Esophagus muscularis mucosa (tissue), 4 donors: ENCODE measurements around the gene SDC1. TPM values are rescaled to one million over a fixed set of nuclear protein-coding genes. Genes with fewer than 3 reads are reported as not detected.

Experiments used
- DNase-seq: peaks from one replicate; pipeline ENCODE4 v3.0.0-alpha.2; 2017; ENCODE audit errors: extremely low spot score
- H3K27ac ChIP-seq, 4 donors: fragments of 200-600 bp; sonication (generic); replicated peaks in 1 of 4; 1 replicate in 3 of 4; 2 replicates in 1 of 4; pipeline ENCODE4 v1.5.1; 2016 to 2019; ENCODE audit warnings: mild to moderate bottlenecking in 1 of 4
- H3K27me3 ChIP-seq, 4 donors: fragments of 200-600 bp; sonication (generic); one replicate each; pipeline versions ENCODE4 v1.5.1 to v1.6.0; 2016 to 2019
- H3K36me3 ChIP-seq, 4 donors: fragments of 200-600 bp; sonication (generic); one replicate each; pipeline ENCODE4 v1.5.1; 2016 to 2019
- H3K4me1 ChIP-seq, 4 donors: fragments of 200-600 bp; sonication (generic); one replicate each; pipeline ENCODE4 v1.5.1; 2016 to 2019
- H3K4me3 ChIP-seq, 4 donors: fragments of 200-600 bp; sonication (generic); 1 replicate in 2 of 4; 2 replicates in 2 of 4; pipeline ENCODE4 v1.5.1; 2016 to 2019; ENCODE audit warnings: mild to moderate bottlenecking in 4 of 4, moderate library complexity in 1 of 4
- H3K9me3 ChIP-seq, 4 donors: fragments of 200-600 bp; sonication (generic); 1 replicate in 3 of 4; 2 replicates in 1 of 4; pipeline ENCODE4 v1.5.1; 2016 to 2019
- EP300 ChIP-seq: sonication (generic); formaldehyde crosslinking; IDR thresholded peaks from one replicate; pipeline ENCODE4 v1.6.1; 2017; ENCODE audit warnings: antibody characterized with exemption
- POLR2A ChIP-seq: fragments of 450-650 bp; IDR thresholded peaks from one replicate; pipeline ENCODE4 v1.6.1; 2017; ENCODE audit warnings: antibody characterized with exemption, moderate library complexity, mild to moderate bottlenecking, low read depth
- POLR2AphosphoS5 ChIP-seq, 2 donors: sonication (generic); formaldehyde crosslinking; IDR thresholded peaks; one replicate each; pipeline ENCODE4 v1.6.1; 2017; ENCODE audit warnings: antibody characterized with exemption in 2 of 2
- WGBS: methylation state at CpG from one replicate; pipeline ENCODE4 v1.1.5; 2018; 5-methylcytosine and 5-hydroxymethylcytosine counted together
- intact Hi-C: fragments of 100-400 bp; cut with DNase I; formaldehyde crosslinking; loops from one replicate; pipeline ENCODE4 v1.15.1; 2023
- total RNA-seq, 4 donors: library from RNA; depleted of rRNA; stranded (reverse); fragments of >200 nt; gene quantifications; one replicate each; pipeline versions ENCODE4 v1.1.0 to v1.2.1, GENCODE V29; 2016
- TF ChIP-seq, protein P1 (sequence below), 3 experiments: fragments of 200-600 bp in 2 of 3; fragments of 450-650 bp in 1 of 3; sonication (generic) in 2 of 3; IDR thresholded peaks; one replicate each; pipeline ENCODE4 v1.5.1; 2017 to 2019; ENCODE audit warnings: antibody characterized with exemption in 3 of 3, mild to moderate bottlenecking in 2 of 3, moderate library complexity in 1 of 3

Gene SDC1
- total RNA-seq, 4 donors from 2014 or later = 0.33 to 1.6 (median 0.47) TPM

DNA sequence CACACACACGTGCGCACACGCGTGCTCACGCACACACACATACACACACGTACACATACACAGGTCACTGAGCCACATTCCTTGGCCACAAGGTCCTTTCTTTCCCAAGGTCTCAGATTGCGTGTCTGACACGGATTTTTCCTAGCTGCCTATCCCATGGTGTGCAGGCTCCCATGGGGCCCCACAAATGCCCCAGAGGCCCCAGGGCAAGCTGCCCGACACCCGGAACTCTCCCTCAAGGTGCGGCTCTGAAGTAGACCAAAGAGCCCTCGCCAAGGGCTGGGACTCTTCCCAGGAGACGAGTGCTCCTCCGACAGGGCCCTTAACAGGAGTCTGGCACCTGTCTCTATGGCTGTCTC is 46.7 kb downstream of the SDC1 start:
- H3K36me3 ChIP-seq = no peaks in the 10 kb centered on the region
- H3K27ac ChIP-seq = no peak overlapping the region
- no peaks in the 10 kb centered on the region for H3K4me1 ChIP-seq
- DNase-seq = no peak
- H3K9me3 ChIP-seq = no peaks in the 10 kb centered on the region
- intact Hi-C loops = no loop called here
- 90% methylated on average over 6 of the region's 14 CpGs for WGBS
- no peak overlapping the region for H3K4me3 ChIP-seq
- TF ChIP-seq, protein P1, sequence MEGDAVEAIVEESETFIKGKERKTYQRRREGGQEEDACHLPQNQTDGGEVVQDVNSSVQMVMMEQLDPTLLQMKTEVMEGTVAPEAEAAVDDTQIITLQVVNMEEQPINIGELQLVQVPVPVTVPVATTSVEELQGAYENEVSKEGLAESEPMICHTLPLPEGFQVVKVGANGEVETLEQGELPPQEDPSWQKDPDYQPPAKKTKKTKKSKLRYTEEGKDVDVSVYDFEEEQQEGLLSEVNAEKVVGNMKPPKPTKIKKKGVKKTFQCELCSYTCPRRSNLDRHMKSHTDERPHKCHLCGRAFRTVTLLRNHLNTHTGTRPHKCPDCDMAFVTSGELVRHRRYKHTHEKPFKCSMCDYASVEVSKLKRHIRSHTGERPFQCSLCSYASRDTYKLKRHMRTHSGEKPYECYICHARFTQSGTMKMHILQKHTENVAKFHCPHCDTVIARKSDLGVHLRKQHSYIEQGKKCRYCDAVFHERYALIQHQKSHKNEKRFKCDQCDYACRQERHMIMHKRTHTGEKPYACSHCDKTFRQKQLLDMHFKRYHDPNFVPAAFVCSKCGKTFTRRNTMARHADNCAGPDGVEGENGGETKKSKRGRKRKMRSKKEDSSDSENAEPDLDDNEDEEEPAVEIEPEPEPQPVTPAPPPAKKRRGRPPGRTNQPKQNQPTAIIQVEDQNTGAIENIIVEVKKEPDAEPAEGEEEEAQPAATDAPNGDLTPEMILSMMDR (IDR thresholded peaks at IDR 0.05) = no peak
- no peak for TF ChIP-seq EP300
- no peak for TF ChIP-seq POLR2AphosphoS5 (IDR thresholded peaks at IDR 0.05)
- TF ChIP-seq POLR2A = no peak
- H3K27me3 ChIP-seq = no peaks in the 10 kb centered on the region

DNA sequence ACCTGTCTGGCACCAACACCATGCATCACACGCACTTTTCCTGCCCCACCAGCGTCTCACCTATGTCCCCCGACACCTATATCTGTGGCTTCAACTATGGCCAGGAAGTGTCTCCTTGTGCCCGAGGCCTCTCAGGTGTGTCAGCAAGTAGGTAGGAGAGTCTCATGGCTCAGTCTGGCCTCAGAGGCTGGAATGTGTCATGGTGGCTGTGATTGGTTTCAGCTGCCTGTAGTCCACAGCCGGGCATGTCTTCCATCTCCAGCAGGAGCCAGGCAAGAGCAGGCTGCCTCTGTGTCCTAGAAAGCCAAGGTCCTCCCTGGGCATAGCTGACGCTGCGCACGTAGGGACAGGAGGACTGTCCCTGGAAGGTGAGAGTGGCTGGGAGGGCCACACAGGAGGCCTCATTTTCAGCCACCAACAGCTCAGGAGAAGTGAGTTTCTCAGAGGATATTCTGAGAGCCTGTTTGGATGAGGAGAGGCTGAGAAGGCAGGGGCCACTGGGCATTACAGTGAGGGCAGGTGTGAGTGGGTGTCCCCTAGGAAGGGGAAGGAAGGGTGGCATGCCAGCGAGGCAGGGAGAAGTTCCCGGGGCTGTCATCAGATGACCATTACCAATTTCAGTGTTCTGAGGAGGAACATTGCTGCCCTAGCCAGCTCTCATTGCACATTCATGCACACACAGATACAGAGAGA is 47.2 kb downstream of the SDC1 start:
- WGBS = 83% methylated on average over 8 of the region's 10 CpGs
- DNase-seq = no peak
- Histone ChIP-seq H3K27me3 (no peaks in the 10 kb centered on the region), H3K27ac (no peak overlapping the region), H3K36me3 (no peaks in the 10 kb centered on the region), H3K9me3 (no peaks in the 10 kb centered on the region), H3K4me1 (no peaks in the 10 kb centered on the region), H3K4me3 (no peak overlapping the region)
- TF ChIP-seq POLR2AphosphoS5 (IDR thresholded peaks at IDR 0.05) (no peak), EP300 (no peak), POLR2A (no peak)
- TF ChIP-seq, protein P1 (IDR thresholded peaks at IDR 0.05) = no peak
- intact Hi-C loops = no loop called here

DNA sequence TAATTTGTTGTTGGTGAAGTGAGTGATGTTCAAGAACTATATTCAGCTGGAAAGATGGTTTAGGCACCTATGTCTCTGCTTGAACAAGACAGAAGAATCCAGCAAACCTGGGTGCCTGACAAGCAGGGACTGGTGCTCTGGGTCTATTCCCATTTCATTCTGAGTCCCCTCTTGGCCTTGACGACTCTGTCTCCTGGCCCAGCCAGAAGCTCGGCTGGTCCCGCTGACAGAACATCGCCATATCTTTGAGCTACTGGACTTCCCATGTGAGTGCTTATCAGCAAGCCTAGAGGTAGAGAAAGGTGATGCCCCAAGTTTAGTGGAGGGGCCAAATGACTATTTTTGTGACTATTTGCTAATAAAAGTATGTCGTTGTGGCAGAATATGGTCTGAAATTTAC is 48.2 kb downstream of the SDC1 start:
- H3K27ac ChIP-seq = no peak overlapping the region
- TF ChIP-seq POLR2A (no peak), POLR2AphosphoS5 (IDR thresholded peaks at IDR 0.05) (no peak), EP300 (no peak)
- TF ChIP-seq, protein P1 (IDR thresholded peaks at IDR 0.05) = no peak
- no peaks in the 10 kb centered on the region for H3K36me3 ChIP-seq
- H3K27me3 ChIP-seq = no peaks in the 10 kb centered on the region
- intact Hi-C loops = no loop called here
- no peak for DNase-seq
- H3K9me3 ChIP-seq = no peaks in the 10 kb centered on the region
- 90% methylated on average over 5 of the region's 5 CpGs for WGBS
- no peaks in the 10 kb centered on the region for H3K4me1 ChIP-seq
- H3K4me3 ChIP-seq = no peak overlapping the region

DNA sequence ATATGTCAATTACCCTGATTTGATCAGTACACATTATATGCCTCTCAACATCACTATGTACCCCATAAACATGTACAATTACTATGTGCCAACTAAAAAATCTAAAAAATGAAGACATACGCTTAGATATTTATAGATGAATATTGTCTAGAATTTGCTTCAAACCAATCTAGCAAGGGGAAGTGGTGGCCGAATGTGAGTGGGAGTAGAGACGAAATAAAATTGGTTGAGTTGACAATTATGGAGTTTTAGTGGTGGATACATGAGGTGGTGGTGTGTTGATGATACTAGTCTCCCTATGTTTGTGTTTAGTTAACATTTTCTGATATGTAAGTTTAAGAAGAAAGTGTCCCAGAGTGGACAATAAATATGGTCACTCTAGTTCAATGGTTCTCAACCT is 49.0 kb downstream of the SDC1 start:
- Histone ChIP-seq H3K9me3 (no peaks in the 10 kb centered on the region), H3K36me3 (no peaks in the 10 kb centered on the region), H3K27ac (no peak overlapping the region), H3K27me3 (no peaks in the 10 kb centered on the region), H3K4me1 (no peaks in the 10 kb centered on the region), H3K4me3 (no peak overlapping the region)
- 91% methylated on average over 3 of the region's 3 CpGs for WGBS
- TF ChIP-seq, protein P1 (IDR thresholded peaks at IDR 0.05) = no peak
- no peak for TF ChIP-seq POLR2A
- no peak for TF ChIP-seq POLR2AphosphoS5 (IDR thresholded peaks at IDR 0.05)
- no peak for TF ChIP-seq EP300
- intact Hi-C loops = no loop called here
- DNase-seq = no peak

DNA sequence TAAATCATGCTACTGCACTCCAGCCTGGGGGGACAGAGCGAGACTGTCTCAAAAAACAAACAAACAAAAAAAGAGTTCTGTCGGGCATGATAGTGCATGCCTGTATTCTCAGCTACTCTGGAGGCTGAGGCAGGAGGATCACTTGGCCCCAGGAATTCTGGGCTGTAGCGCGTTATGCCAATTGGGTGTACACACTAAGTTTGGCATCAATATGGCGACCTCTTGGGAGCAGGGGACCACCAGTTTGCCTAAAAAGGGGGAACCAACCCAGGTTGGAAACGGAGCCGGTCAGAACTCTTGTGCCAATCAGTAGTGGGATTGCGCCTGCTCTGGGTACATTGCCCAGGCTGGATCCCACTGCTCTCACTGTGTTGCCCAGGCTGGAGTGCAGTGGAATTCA is 49.7 kb downstream of the SDC1 start:
- TF ChIP-seq POLR2AphosphoS5 (IDR thresholded peaks at IDR 0.05) (no peak), POLR2A (no peak), EP300 (no peak)
- TF ChIP-seq, protein P1 (IDR thresholded peaks at IDR 0.05) = no peak
- WGBS = 93% methylated on average over 8 of the region's 8 CpGs
- no peaks in the 10 kb centered on the region for H3K36me3 ChIP-seq
- intact Hi-C loops = no loop called here
- DNase-seq = no peak
- no peaks in the 10 kb centered on the region for H3K4me1 ChIP-seq
- H3K4me3 ChIP-seq = no peak overlapping the region
- H3K9me3 ChIP-seq = no peaks in the 10 kb centered on the region
- no peak overlapping the region for H3K27ac ChIP-seq
- no peaks in the 10 kb centered on the region for H3K27me3 ChIP-seq
